Upper lobe of left lung (tissue), 6 donors: Measurements from ENCODE around the gene ZBTB24. TPM values are rescaled to one million over a fixed set of nuclear protein-coding genes. Genes with fewer than 3 reads are reported as not detected.
A peak's percentile ranks its signal among the peaks of the same experiment; 100 is the strongest.
"Not testable (repeated sequence)": the region's sequence is repeated elsewhere in the genome, so short reads cannot be mapped to it uniquely, and the experiment has no call there.

Experiments
- ATAC-seq, 2 donors: fragments of 200-7000 bp; cut with Tn5 transposase; one replicate each; pipeline ENCODE4 v1.9.1; 2022; ENCODE audit warnings: mild to moderate bottlenecking in 2 of 2, moderate library complexity in 2 of 2; ENCODE audit not compliant: low FRiP score in 2 of 2
- DNase-seq, 2 donors: peaks; one replicate each; pipeline ENCODE4 v3.0.0-alpha.2; 2019 to 2020
- H3K27ac ChIP-seq, 4 donors: fragments of 200-600 bp; sonication (generic); one replicate each; pipeline ENCODE4 v1.5.1; 2016 to 2019
- H3K27me3 ChIP-seq, 4 donors: fragments of 200-600 bp; sonication (generic); one replicate each; pipeline ENCODE4 v1.5.1; 2017 to 2019
- H3K36me3 ChIP-seq, 4 donors: fragments of 200-600 bp; sonication (generic); one replicate each; pipeline ENCODE4 v1.5.1; 2016 to 2019
- H3K4me1 ChIP-seq, 4 donors: fragments of 200-600 bp; sonication (generic); one replicate each; pipeline ENCODE4 v1.5.1; 2018 to 2019
- H3K4me3 ChIP-seq, 4 donors: fragments of 200-600 bp; sonication (generic); one replicate each; pipeline ENCODE4 v1.5.1; 2017 to 2019; ENCODE audit warnings: mild to moderate bottlenecking in 2 of 4, moderate library complexity in 1 of 4
- H3K9me3 ChIP-seq, 4 donors: fragments of 200-600 bp; sonication (generic); one replicate each; pipeline ENCODE4 v1.5.1; 2018 to 2019
- CTCF ChIP-seq, 6 experiments: fragments of 450-650 bp in 4 of 6; fragments of 200-600 bp in 2 of 6; sonication (generic) in 2 of 6; IDR thresholded peaks; one replicate each; pipeline ENCODE4 v1.5.1; 2016 to 2019; ENCODE audit warnings: antibody characterized with exemption in 6 of 6
- EP300 ChIP-seq, 4 donors: sonication (generic); formaldehyde crosslinking; IDR thresholded peaks; one replicate each; pipeline ENCODE4 v1.5.1; 2017; ENCODE audit warnings: antibody characterized with exemption in 4 of 4, control low read depth in 2 of 4
- POLR2A ChIP-seq, 4 donors: fragments of 450-650 bp; IDR thresholded peaks; one replicate each; pipeline ENCODE4 v1.5.1; 2016 to 2017; ENCODE audit warnings: antibody characterized with exemption in 4 of 4, mild to moderate bottlenecking in 2 of 4
- POLR2AphosphoS5 ChIP-seq, 2 donors: sonication (generic); formaldehyde crosslinking; IDR thresholded peaks; one replicate each; pipeline ENCODE4 v1.5.1; 2017; ENCODE audit warnings: antibody characterized with exemption in 2 of 2
- WGBS, 2 donors: methylation state at CpG; one replicate each; pipeline ENCODE4 v1.1.5; 2017 to 2018; 5-methylcytosine and 5-hydroxymethylcytosine counted together
- total RNA-seq, 6 donors: library from RNA; depleted of rRNA in 4 of 6; stranded (reverse); fragments of >200 nt in 4 of 6; gene quantifications; one replicate each; pipeline versions ENCODE4 v1.1.0 to v1.2.1, GENCODE V29; 2016 to 2021
- donor health status: DM: no; HTN: no; CAD: no; lungs with moderate emphysema.
- donor health status: DM: no; HTN: yes; CAD: no; lungs with severe emphysema.

The ZBTB24 gene
- total RNA-seq, 6 donors from 2014 or later: 5.1 to 14.9 (median 9.7) TPM

- DNase-seq (no peak), ATAC-seq (no peak)
- Histone ChIP-seq H3K27ac (no peak overlapping the region), H3K27me3 (no peaks in the 10 kb centered on the region), H3K4me3 (no peak overlapping the region), H3K4me1 (no peaks in the 10 kb centered on the region), H3K36me3 (no peaks in the 10 kb centered on the region), H3K9me3 (peaks cover 0 to 4% (median 0%) of the 10 kb centered on the region in 4 donors)
- TF ChIP-seq CTCF (IDR thresholded peaks at IDR 0.05) (no peak), POLR2AphosphoS5 (IDR thresholded peaks at IDR 0.05) (no peak), EP300 (IDR thresholded peaks at IDR 0.05) (no peak), POLR2A (IDR thresholded peaks at IDR 0.05) (no peak)
These were observed 41.1 kb upstream of the ZBTB24 start for GRCh38 chr6:109524129-109524528.

- 60 to 63% methylated on average over 2 of the region's 2 CpGs for WGBS, 2 donors
- DNase-seq: no peak
- TF ChIP-seq EP300 (IDR thresholded peaks at IDR 0.05): no peak
- TF ChIP-seq POLR2AphosphoS5 (IDR thresholded peaks at IDR 0.05): no peak
- TF ChIP-seq POLR2A (IDR thresholded peaks at IDR 0.05): no peak
- TF ChIP-seq CTCF (IDR thresholded peaks at IDR 0.05): no peak
- H3K27me3 ChIP-seq: no peaks in the 10 kb centered on the region
- H3K4me1 ChIP-seq: no peaks in the 10 kb centered on the region
- peaks cover 0 to 4% (median 0%) of the 10 kb centered on the region in 4 donors for H3K9me3 ChIP-seq
- no peak overlapping the region for H3K27ac ChIP-seq
- no peak overlapping the region for H3K4me3 ChIP-seq
- H3K36me3 ChIP-seq: no peaks in the 10 kb centered on the region
- ATAC-seq: peak in 1 of 2 donors; percentile 8
These were observed 40.5 kb upstream of the ZBTB24 start for GRCh38 chr6:109523478-109523877.

GRCh38 chr6:109521080-109521479, 38.1 kb upstream of the ZBTB24 start:
- 74 to 78% methylated on average over 3 of the region's 3 CpGs for WGBS, 2 donors
- Histone ChIP-seq H3K9me3 (peaks cover 0 to 4% (median 0%) of the 10 kb centered on the region in 4 donors), H3K27ac (no peak overlapping the region), H3K4me1 (no peaks in the 10 kb centered on the region), H3K4me3 (no peak overlapping the region), H3K27me3 (no peaks in the 10 kb centered on the region), H3K36me3 (no peaks in the 10 kb centered on the region)
- DNase-seq (no peak), ATAC-seq (no peak)
- TF ChIP-seq POLR2A (IDR thresholded peaks at IDR 0.05): no peak
- no peak for TF ChIP-seq POLR2AphosphoS5 (IDR thresholded peaks at IDR 0.05)
- no peak for TF ChIP-seq CTCF (IDR thresholded peaks at IDR 0.05)
- no peak for TF ChIP-seq EP300 (IDR thresholded peaks at IDR 0.05)

GRCh38 chr6:109519647-109520046, 36.6 kb upstream of the ZBTB24 start:
- not testable (repeated sequence) for H3K4me3 ChIP-seq, H3K4me1 ChIP-seq, H3K9me3 ChIP-seq, H3K36me3 ChIP-seq, H3K27ac ChIP-seq, ATAC-seq, H3K27me3 ChIP-seq, DNase-seq

- H3K27me3 ChIP-seq: no peaks in the 10 kb centered on the region
- H3K4me3 ChIP-seq: no peak overlapping the region
- no peaks in the 10 kb centered on the region for H3K9me3 ChIP-seq
- TF ChIP-seq CTCF (IDR thresholded peaks at IDR 0.05) (no peak), POLR2AphosphoS5 (IDR thresholded peaks at IDR 0.05) (no peak), POLR2A (IDR thresholded peaks at IDR 0.05) (no peak), EP300 (IDR thresholded peaks at IDR 0.05) (no peak)
- peaks cover 0 to 6% (median 0%) of the 10 kb centered on the region in 4 donors for H3K4me1 ChIP-seq
- WGBS, 2 donors: 48 to 67% methylated on average over 3 of the region's 3 CpGs
- no peaks in the 10 kb centered on the region for H3K36me3 ChIP-seq
- DNase-seq (no peak), ATAC-seq (no peak)
- H3K27ac ChIP-seq: no peak overlapping the region
These were observed 33.9 kb upstream of the ZBTB24 start for GRCh38 chr6:109516929-109517328.
